ENCODE measurements around the gene KRTAP5-5.
"Not testable (repeated sequence)": the region's sequence is repeated elsewhere in the genome, so short reads cannot be mapped to it uniquely, and the experiment has no call there.

The KRTAP5-5 gene

GRCh38 chr11:1643146-1643690, 13.6 kb downstream of the KRTAP5-5 start:
- DNase-seq = no peak

- no peak for DNase-seq
Observed at GRCh38 chr11:1644601-1645356, 15.2 kb downstream of the KRTAP5-5 start.

- no peak for DNase-seq
Observed at GRCh38 chr11:1645357-1645821, 15.8 kb downstream of the KRTAP5-5 start.

DNA sequence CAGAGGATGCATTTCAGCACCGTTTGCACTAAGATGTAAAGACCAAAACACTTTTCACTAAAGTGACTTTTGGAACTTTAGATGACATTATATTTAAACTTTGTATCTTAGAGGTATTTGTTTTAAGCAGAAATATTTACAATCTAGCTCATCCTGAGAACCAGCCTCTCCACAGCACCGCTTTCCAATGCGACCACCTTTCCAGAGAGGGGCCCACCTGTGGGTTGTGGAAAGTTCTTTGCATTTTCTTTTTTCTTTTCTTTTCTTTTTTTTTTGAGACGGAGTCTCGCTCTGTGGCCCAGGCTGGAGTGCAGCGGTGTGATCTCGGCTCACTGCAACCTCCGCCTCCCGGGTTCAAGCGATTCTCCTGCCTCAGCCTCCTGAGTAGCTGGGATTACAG, 17.0 kb downstream of the KRTAP5-5 start:
- DNase-seq = not testable (repeated sequence)

DNA sequence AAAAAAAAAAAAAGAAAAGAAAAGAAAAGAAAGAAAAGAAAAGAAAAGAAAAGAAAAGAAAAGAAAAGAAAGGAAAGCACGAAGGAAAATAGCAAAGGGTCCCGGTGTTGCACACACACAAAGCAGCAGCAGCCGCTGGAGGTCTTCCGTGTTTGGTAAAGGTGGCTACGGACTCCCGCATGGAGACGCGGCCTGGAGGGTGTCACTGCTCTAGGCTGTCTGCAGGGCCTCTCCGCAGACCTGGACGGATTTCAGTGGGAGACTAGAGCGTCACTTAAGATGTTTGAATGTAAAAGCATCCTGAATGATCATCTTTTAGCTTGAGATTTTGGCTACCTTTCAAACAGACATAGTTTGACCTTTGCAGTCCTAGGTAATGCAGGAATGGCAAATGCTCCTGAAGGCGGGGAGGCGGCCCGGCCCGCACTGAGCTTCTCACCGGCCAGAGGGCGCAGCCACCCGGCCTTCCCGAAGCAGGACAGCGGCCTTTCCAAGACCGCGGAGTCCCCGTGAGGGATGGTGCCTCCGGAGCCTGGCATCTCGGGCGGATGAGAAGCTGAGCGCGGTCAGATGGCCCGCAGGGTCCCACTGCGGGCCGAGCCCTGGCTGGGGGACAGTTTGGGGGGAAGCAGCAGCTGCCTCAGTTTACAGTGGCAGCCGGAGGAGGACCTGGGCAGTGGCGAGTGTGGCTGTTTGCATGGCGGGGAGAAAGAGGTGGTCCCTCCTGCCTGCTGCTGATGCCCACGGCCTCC, 18.5 kb downstream of the KRTAP5-5 start:
- DNase-seq = no peak

DNA sequence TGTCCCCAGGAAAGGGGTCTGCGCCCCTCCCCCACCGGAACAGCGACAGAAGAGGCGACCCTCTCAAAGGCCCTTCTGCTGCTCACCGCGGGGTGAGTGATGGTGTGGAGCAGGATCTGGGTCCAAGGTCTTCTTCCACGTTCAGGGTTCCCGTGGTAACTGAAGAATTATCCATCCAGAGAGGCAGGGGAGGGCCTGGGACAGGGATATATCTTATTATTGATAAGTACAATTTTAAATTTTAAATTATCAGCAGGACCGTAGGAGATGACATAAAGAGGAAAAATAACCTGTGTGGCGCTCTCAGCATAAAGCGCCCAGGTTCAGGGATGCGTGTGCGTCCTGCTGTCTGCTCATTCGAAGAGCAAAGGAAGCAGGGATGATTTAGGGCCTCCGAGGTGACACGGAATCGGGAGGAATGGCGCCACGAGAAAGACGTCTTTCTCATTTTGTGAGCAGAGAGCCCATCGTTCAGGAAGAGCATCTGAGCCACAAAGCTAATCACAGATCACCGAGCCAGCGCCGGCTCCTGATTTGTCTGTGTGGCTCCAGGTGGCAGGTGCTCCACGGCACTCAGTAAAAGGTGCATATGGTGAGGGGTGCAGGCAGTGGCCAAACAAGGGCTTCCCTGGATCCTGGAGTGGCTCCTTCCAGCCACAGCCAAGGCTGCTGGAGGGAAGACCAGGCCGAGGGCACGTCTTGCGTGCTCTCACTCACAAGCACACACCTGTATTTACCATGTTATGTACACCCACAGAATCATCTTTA, 19.3 kb downstream of the KRTAP5-5 start:
- DNase-seq = no peak

- no peak for DNase-seq
Observed at GRCh38 chr11:1650034-1650917, 20.7 kb downstream of the KRTAP5-5 start.

DNA sequence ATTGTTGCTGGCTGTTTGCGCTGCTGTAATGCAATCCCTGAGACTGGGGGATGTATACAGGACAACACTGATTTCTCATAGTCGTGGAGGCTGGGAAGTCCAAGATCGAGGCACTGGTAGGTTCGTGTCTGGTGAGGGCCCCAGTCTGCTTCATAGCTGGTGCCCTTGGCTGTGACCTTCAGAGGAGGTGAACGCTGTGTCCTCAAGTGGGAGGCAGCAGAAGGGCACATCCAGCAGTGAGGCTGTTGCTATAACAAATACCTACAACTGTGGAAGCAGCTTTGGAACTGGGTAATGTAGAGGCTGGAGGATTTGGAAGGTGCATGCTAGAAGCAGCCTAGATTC, 21.3 kb downstream of the KRTAP5-5 start:
- no peak for DNase-seq

- DNase-seq = no peak
Observed at GRCh38 chr11:1651411-1651980, 21.9 kb downstream of the KRTAP5-5 start.

- no peak for DNase-seq
Observed at GRCh38 chr11:1652026-1652425, 22.5 kb downstream of the KRTAP5-5 start.

GRCh38 chr11:1652442-1652770, 22.8 kb downstream of the KRTAP5-5 start:
- no peak for DNase-seq

GRCh38 chr11:1652771-1653540, 23.4 kb downstream of the KRTAP5-5 start:
- DNase-seq = peak; percentile 69 to 71

GRCh38 chr11:1653541-1654387, 24.2 kb downstream of the KRTAP5-5 start:
- no peak for DNase-seq

DNA sequence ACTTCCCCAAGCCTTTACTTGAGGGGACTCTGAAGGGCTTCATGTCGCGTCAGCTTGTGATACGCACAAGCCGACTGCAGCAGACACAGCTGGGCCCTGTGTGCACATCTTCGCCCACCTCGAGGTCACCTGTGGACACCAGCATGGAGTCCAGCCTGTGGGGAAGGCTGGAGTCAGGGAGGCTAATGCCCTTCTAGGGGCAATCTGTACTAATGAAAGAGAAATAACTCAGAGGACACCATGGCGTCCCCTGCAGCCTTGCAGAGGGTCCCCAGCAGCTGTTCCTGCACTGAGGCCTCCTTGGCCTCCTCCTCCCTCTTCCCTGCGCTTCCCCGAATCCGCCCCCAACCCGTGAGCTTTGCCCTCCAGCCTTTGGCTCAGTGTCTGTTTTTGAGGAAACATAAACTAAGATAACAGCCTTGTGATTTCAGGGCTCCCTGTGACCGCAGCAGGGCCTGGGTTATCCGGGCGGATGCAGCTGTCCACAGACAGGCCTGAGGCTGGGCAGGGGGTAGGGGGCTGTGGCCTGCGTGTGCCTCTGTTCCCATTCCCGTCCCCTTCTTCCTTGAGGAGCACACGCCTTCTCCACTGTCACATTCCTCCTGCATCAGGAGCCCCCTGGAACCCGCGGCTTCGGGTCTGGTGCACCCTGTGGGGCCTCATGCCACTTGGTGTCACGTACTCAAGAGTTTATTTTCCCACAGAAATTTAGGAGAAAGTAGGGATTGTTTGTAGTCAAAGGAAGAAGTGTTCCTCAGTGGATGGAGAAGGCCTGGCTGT, 25.0 kb downstream of the KRTAP5-5 start:
- DNase-seq = no peak

- no peak for DNase-seq
Observed at GRCh38 chr11:1655168-1656060, 25.8 kb downstream of the KRTAP5-5 start.

GRCh38 chr11:1656061-1656441, 26.5 kb downstream of the KRTAP5-5 start:
- no peak for DNase-seq

GRCh38 chr11:1656670-1657069, 27.1 kb downstream of the KRTAP5-5 start:
- no peak for DNase-seq

GRCh38 chr11:1659506-1659905, 29.9 kb downstream of the KRTAP5-5 start:
- no peak for DNase-seq
